ENCODE measurements around the gene KRT36.
A peak's percentile ranks its signal among the peaks of the same experiment; 100 is the strongest.

KRT36 gene

DNA sequence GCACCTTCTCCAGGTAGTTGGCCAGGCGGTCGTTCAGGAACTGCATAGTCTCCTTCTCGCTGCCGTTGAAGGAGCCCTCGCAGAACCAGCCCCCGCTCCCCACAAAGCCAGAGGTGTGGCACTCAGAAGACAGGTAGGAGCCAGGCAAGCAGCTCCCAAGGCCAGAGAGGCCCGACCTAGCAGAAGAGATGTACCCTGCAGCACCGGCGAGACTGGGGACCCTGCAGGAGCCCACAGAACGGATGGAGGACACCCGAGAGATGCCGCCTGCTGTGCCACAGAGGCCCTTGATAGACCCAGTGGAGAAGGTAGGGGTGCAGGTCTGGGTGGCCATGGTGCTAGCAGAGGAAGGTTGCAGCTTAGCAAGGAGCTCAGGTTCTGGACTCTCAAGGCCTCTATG is at the start of gene KRT36:
Gene KRT36 (minus strand): TSS at position 380 of the 400 bp plus-strand sequence. CDS start 46 bp downstream, at position 334.
- in situ Hi-C loops (cut with HindIII; ENCODE audit: low pct_unique_long_range_greater_than_20kb, low sequenced_read_pairs), result no loop called here
- DNase-seq (ENCODE audit: low read depth in 1 of 2, low spot score in 1 of 2), result no peak
- TF ChIP-seq JUND (IDR thresholded peaks at IDR 0.05; ENCODE audit: low read depth), result no peak

DNA sequence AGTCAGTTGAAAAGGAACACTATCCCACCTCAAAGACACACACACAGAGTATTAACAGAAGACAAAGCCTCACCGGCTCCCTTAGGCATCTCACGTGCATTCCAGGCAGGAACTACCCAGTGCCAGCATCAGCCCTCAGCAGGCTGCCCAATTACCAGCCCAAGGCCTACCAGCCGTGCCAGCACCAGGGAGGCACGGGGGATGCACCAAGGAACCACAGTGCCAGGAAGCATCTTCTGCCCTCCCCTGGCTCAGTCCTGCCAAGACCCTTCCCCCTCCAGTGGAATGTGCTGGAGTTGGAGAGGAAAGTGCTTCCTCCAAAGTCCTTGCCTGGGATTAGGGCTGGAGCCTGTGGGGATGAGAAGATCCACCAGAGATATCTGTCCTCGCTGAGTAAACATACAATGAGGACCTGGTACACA is 49.4 kb upstream of the KRT36 start:
- peak in 1 of 2 experiments; percentile 99 for DNase-seq (ENCODE audit: low read depth in 1 of 2, low spot score in 1 of 2)
- TF ChIP-seq JUND (IDR thresholded peaks at IDR 0.05; ENCODE audit: low read depth), result no peak
- in situ Hi-C loops (cut with HindIII; ENCODE audit: low pct_unique_long_range_greater_than_20kb, low sequenced_read_pairs), result no loop called here

DNA sequence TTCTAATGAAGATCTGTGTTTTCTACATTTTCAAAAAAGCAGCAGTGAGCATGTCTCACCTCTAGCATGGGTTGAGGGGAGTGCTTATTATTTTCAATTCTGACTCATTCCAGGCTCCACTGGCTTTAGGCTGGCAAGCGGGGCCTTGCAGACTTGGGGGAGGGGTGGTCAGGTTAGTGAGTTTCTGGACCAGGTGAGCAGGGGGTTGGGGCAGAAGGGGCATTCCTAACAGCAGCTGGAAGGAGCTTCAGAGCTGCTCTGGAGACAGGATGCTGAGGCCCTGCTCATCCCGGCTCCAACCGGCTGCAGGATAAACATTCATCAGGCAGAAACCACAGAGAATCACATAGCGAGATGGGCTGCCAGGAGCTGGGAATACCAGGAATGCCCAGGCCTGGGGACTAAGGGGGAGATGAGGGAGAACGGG is 48.9 kb upstream of the KRT36 start:
- TF ChIP-seq JUND (IDR thresholded peaks at IDR 0.05; ENCODE audit: low read depth), result no peak
- in situ Hi-C loops (cut with HindIII; ENCODE audit: low pct_unique_long_range_greater_than_20kb, low sequenced_read_pairs), result no loop called here
- DNase-seq (ENCODE audit: low read depth in 1 of 2, low spot score in 1 of 2), result peak in 1 of 2 experiments; percentile 83

DNA sequence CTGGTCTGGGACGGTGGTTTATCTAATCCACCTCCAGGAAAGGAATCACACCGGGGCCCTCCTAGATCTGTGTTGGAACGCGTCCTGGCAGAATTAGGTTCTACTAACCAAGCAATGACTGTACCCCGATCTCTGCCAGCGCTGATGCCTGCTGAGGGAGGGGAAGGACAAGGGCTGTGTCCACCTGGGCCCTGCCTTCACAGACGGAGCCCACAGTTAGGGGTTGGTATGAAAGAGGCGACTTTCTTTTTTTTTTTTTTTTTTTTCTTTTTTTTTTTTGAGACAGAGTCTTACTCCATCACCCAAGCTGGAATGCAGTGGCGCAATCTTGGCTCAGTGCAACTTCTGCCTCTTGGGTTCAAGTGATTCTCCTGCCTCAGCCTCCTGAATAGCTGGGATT is 48.3 kb upstream of the KRT36 start:
- TF ChIP-seq JUND (IDR thresholded peaks at IDR 0.05; ENCODE audit: low read depth), result no peak
- DNase-seq (ENCODE audit: low read depth in 1 of 2, low spot score in 1 of 2), result peak in 1 of 2 experiments; percentile 72
- in situ Hi-C loops (cut with HindIII; ENCODE audit: low pct_unique_long_range_greater_than_20kb, low sequenced_read_pairs), result no loop called here

DNA sequence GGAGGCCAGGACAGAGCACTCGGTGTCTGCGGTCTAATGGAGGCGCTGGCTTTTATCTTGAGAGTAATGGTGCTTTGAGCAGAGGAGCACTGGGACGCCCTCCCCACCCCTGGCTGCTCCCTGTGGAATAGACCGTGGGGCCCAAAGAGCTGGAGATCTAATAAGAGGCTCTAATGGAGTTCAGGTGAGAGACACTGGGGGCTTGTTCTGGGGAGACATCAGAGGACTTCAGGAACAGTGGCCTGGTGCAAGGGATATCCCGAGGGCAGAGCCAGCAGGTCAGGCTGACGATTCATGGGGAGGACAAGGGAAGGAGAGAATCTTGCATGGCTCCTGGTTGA is 47.9 kb upstream of the KRT36 start:
- in situ Hi-C loops (cut with HindIII; ENCODE audit: low pct_unique_long_range_greater_than_20kb, low sequenced_read_pairs), result no loop called here
- no peak for TF ChIP-seq JUND (IDR thresholded peaks at IDR 0.05; ENCODE audit: low read depth)
- no peak for DNase-seq (ENCODE audit: low read depth in 1 of 2, low spot score in 1 of 2)

DNA sequence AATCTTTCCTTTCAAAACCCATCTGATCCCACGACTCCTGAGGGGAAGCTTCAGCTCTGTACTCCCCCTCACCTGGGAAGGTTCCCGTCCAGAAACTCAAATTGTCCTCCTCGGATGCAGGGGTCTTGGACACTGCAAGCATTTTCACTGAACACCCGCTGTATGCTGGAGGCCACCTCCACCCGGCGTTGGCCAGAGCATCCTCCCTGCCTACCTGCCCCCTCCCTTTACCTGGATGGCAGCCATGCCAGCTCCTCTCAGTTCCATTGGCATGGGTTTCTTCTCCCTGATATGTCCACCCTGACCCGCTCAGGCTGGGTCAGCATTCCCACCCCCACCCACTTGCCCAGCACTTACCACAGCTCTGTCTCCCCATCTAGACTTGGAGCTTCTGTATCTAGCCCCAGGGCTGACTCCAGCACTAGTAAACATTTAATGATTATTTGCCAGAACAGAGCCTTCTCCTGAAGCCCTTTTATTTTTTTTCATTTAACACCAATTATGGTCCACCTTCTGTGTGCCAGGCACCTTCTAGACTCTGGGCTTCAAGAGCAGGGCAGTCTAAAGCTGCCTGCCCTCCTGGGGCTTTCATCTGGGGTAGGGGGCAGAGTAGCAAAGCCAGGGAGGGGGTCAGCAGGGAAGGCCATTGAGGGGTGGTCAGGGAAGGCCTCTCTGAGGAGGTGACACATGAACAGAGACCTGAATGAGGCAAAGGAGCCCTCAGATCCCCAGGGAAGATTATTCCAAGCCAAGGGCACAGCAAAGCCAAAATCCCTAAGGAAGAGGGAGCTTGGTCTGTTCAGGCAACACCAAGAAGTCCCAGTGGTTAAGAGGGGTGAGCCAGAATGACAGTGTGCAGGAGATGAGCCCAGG is 47.3 kb upstream of the KRT36 start:
- in situ Hi-C loops (cut with HindIII; ENCODE audit: low pct_unique_long_range_greater_than_20kb, low sequenced_read_pairs), result no loop called here
- no peak; the same call in 1 of the 2 replicates for TF ChIP-seq JUND (IDR thresholded peaks at IDR 0.05; ENCODE audit: low read depth)
- peak in 1 of 2 experiments; percentile 97 for DNase-seq (ENCODE audit: low read depth in 1 of 2, low spot score in 1 of 2)

DNA sequence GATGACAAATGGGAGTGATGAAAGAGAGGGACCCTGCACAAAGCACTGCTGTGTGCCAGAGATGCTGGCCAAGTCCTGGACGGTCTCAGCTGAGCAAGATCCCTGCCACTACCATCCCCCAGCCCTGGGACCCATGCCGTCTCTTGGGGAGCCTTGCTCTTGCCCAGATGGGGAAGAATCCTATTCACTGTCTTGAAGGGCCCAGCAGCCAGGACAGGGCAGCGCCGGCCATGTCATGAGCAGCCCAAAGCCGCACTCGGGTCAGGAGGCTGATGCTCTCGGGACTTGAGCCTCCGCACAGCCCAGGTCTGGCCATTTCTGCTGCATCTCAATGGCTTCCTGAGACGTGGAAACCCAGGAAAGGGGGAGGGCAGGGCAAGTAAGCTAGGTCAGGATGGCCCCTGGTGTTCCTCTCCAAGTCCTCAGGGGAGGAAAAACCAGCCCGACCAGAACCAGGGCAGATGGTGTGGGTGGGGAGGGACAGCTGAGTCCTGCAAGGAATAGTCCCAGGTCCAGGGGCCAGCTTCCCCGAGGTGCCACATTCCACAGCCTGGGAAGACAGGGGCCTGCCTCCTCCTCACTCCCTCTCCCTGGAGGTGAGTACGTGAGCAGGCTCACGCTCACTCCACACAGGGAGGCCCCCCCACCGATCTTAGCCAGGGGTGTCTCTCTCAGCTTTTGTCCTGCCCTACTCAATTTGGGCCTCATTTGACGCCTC is 46.2 kb upstream of the KRT36 start:
- peak; percentile 94 for TF ChIP-seq JUND (IDR thresholded peaks at IDR 0.05; ENCODE audit: low read depth)
- in situ Hi-C loops (cut with HindIII; ENCODE audit: low pct_unique_long_range_greater_than_20kb, low sequenced_read_pairs), result no loop called here
- peak in 1 of 2 experiments; percentile 100 for DNase-seq (ENCODE audit: low read depth in 1 of 2, low spot score in 1 of 2)

DNA sequence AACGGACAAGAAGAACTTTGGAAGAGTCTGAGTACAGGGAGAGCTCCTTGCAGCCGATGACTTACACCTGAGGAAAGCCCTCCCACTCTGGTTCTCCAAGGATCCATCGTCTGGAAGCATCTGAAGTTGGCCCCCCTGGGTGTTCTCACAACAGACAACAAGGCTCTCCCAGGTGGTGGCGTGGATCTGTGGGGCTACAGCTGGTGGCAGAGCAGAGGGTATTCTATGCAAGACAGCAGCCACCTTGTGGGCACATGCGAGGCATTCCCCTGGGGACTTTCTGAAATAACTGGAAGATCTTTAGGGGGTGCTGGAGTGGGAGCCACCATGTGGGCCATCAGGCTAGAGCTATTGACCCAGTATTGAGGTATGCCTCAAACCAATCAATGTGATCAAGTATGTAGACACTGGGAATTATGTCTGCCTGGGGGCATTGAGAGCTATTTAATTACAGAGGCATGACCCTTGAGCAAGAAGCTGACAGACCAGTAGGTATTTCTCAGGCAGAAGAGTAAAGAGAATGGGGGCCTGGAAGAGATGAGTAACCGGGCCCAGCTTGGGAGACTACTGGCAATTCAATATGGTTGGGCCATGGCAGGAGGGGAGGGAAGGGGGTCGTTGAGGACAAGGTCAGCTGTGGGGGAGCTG is 45.3 kb upstream of the KRT36 start:
- peak in 1 of 2 experiments; percentile 99 for DNase-seq (ENCODE audit: low read depth in 1 of 2, low spot score in 1 of 2)
- in situ Hi-C loops (cut with HindIII; ENCODE audit: low pct_unique_long_range_greater_than_20kb, low sequenced_read_pairs), result no loop called here
- peak; percentile 45; the same call in 1 of the 2 replicates for TF ChIP-seq JUND (IDR thresholded peaks at IDR 0.05; ENCODE audit: low read depth)

DNA sequence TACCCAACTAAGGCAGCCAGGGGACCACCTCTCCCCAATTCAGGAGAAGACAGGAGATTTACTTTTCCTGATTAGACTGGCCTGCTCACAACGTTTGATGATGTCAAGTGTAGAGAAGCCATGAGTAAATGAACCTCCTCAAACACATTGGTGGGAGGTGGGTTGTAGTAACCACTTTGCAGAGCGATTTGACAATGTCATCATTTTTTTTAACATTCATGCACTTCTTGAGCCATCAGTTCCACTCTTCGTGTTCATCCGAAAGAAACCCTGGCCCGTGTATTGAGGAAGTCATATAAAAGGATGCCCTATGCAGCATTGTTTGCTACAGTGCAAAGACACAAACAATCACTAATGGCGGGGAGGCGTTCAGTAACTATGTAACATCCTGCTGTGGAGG is 43.9 kb upstream of the KRT36 start:
- in situ Hi-C loops (cut with HindIII; ENCODE audit: low pct_unique_long_range_greater_than_20kb, low sequenced_read_pairs), result no loop called here
- DNase-seq (ENCODE audit: low read depth in 1 of 2, low spot score in 1 of 2), result peak in 1 of 2 experiments; percentile 19
- TF ChIP-seq JUND (IDR thresholded peaks at IDR 0.05; ENCODE audit: low read depth), result no peak

DNA sequence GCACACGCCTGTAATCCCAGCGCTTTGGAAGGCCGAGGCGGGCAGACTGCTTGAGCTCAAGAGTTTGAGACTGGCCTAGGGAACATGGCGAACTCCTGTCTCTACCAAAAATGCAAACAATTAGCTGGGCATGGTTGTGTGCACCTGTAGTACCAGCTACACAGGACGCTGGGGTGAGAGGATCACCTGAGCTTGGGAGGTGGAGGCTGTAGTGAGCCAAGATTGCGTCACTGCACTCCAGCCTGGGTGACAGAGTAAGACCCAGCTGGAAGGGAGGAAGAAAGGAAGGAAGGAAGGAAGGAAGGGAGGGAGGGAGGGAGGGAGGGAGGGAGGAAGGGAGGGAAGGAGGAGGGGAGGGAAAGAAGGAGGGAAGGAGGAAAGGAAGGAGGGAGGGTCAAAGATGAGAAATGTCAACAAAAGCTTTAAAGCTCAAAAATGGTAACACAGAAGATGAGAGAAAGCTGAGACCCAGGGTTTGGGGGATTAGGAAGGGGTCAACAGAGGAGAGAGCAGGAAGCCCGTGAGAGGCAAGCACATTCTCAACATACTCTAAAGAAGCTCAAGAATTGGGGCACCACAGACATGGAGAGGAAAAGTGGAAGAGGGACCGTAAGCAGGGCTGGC is 43.3 kb upstream of the KRT36 start:
- no peak for TF ChIP-seq JUND (IDR thresholded peaks at IDR 0.05; ENCODE audit: low read depth)
- in situ Hi-C loops (cut with HindIII; ENCODE audit: low pct_unique_long_range_greater_than_20kb, low sequenced_read_pairs), result no loop called here
- peak in 1 of 2 experiments; percentile 97 for DNase-seq (ENCODE audit: low read depth in 1 of 2, low spot score in 1 of 2)

DNA sequence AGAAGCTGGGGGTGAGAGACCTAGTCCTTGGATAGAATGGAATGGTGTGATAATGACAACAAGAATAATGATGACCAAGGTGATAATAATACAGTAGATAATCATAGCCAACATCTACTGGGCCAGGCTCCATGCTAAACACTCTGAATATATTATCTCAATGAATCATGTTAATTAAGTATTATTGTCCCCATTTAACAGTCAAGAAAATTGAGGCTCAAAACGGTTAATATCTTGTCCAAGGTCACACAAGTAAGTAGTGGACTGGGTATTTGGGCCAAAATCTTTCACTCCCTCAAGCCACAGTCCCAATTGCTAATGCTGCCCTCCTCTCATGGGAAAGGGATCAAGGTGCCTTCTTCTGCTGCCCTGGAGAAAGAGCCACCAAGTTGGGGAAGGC is 42.3 kb upstream of the KRT36 start:
- in situ Hi-C loops (cut with HindIII; ENCODE audit: low pct_unique_long_range_greater_than_20kb, low sequenced_read_pairs), result no loop called here
- no peak for TF ChIP-seq JUND (IDR thresholded peaks at IDR 0.05; ENCODE audit: low read depth)
- no peak for DNase-seq (ENCODE audit: low read depth in 1 of 2, low spot score in 1 of 2)
